ENCODE results near the gene MRC2. TPM values are rescaled to one million over a fixed set of nuclear protein-coding genes. Genes with fewer than 3 reads are reported as not detected.

MRC2 gene
- total RNA-seq, 4 donors from 2014 or later, result 10.6 to 40.5 (median 21.6) TPM

DNA sequence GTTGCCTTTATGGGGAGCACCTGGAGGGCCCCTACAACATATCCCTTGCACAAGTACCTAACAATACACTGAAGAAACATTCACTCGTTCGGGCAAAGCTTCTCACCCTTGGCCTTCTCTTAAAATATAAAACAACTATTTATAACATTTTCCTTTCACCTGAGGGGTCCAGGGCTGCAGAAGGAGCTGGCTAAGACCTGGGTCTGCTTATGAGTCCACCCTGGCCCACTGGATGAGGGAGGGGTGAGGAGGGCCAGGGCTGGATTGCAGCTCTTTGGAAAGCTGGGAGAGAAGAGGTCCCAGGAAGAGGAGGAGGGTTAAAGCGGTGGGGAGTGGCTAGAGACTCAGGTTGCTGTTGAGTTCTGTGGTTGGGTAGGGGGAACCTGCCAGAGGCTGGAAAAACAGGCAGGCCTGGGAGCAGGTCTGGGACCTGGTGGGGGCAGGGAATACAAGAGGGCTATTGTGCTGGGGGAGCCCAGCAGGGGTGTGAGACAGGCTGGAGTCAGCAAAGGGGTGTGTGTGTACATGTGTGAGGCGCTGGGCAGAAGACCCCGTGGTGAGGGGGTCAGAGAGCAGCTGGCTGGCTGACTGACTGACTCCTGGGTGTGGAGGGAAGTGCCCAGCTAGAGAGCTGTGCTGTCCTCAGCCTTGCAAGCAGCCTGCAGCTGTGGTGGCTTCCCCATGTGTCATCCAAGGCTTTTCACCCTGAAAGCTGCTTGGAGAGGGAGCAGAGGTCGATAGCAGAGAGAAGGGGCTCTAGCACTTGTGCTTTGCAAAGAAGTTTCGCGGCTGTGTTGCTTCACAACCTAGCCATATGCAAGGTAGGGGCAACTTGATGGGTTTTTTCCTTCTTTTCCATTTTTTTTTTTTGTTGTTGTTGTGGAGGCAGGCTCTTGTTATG is 10.2 kb upstream of the MRC2 start:
- TF ChIP-seq, protein P1, sequence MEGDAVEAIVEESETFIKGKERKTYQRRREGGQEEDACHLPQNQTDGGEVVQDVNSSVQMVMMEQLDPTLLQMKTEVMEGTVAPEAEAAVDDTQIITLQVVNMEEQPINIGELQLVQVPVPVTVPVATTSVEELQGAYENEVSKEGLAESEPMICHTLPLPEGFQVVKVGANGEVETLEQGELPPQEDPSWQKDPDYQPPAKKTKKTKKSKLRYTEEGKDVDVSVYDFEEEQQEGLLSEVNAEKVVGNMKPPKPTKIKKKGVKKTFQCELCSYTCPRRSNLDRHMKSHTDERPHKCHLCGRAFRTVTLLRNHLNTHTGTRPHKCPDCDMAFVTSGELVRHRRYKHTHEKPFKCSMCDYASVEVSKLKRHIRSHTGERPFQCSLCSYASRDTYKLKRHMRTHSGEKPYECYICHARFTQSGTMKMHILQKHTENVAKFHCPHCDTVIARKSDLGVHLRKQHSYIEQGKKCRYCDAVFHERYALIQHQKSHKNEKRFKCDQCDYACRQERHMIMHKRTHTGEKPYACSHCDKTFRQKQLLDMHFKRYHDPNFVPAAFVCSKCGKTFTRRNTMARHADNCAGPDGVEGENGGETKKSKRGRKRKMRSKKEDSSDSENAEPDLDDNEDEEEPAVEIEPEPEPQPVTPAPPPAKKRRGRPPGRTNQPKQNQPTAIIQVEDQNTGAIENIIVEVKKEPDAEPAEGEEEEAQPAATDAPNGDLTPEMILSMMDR (IDR thresholded peaks at IDR 0.05; ENCODE audit: low read depth), result no peak

DNA sequence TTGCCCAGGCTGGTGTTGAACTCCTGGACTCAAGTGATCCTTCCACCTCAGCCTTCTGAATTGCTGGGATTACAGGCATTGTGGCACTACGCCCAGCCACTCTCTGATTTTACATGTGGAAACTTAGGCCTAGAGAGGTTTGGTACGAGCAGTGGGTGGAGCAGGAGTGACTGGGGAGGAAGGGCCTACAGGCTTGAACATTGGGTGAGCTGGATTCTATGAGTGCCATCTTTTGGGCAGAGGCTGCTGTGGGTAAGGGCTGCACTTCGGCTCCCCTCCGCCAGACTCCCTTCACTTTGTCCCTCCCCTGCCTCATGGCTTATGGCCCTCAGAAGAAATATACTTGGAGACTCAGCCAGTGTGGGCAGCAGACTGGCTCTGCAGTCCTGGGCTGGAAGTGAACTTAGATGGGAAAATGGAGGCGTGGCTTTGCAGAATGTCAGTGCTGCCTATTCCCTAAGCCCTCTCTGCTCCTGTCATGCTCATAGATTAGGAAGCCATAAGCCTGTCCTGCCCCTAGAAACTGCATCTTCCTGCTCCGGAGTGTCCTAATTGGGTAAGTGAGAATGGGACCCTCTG is 9.5 kb upstream of the MRC2 start:
- TF ChIP-seq, protein P1 (IDR thresholded peaks at IDR 0.05; ENCODE audit: low read depth), result no peak

DNA sequence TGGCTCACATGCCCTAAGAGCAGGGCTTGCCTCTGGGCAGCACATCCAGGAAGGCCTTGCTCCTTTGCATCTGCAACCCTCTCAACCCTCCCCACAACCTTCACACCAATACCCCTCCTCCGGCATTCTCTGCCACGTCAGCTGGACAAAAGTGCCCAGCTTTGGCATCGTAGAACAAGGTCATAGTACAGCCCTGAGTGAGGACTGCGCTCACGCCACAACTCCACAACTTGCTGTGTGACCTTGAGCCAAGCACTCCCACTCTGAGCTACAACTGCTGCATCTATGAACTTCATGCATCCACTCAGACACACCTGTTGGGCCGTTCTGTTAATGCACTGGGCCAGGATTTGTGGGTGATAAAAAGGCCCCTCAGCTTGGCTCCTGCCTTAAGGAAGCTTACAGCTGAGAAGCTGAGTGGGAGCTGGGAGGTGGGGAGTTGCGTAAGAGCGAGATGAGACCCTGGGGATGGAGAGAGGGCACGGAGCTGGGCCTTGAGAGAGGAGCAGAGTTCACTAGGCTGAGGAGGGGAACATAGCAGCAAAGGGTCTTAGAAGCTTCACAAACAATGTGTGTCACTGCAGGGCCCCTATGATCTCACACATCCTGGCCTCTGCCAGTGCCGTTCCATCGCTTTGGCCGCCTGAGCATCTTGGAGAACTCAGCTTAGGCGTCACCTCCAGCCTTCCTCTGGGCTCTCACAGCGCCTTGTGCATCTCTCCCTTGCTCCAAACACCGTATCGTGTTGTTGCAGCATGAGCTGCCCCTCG is 8.6 kb upstream of the MRC2 start:
- TF ChIP-seq, protein P1 (IDR thresholded peaks at IDR 0.05; ENCODE audit: low read depth), result no peak

DNA sequence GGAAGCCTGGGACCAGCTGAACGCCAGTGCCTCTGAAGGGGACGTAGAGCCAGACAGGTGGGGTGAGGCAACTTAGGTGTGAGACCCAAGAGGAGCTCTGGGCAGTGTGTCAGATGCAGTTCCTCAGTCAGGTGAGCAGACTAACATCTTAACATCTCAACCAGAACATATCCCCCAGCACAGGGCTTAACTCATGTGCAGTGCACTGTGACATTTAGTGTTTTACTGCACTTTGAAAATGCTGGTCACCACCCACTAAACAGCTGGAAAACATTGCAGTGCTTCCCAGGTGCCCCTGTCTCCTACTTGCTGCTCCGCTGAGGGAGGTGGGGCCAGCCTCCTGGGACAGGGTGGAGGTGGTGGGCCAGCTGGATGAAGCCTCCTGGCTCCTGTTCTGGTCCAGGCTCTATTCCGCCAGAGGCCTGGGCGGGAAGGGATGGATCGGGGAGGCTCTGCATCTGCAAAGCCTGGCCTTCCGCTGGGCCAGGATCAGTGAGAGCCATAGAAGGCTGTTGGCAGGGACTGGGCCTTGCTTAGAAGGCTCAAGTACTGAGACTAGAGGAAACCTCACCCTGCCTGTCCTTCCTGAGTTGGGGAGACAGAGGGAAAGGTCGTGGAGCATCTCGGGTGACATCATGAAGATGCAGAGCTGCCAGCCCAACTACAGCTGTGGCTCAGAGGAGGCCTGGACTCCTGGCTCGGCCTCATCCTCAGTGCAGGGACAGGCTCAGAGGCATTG is 7.9 kb upstream of the MRC2 start:
- TF ChIP-seq, protein P1 (IDR thresholded peaks at IDR 0.05; ENCODE audit: low read depth), result no peak

DNA sequence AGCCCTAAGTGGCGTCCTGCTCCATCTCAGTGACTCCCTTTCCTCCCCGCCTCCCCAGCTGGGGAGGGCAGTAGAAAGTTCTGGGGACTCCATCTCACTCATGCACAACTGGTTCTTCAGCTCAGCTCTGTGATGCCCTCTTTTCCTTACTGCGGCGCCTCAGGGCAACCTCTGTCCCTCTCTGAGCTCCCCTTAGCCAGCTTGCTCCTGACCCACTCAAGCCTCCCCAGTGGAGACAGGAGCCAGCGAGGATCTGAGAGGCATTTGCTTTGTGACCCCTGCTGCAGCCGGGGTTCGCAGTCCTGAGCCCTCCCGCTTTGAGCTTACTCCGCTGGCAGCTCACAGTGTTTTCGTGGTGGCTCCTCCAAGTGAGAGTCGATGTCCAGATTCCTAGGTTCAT is 6.2 kb upstream of the MRC2 start:
- TF ChIP-seq, protein P1 (IDR thresholded peaks at IDR 0.05; ENCODE audit: low read depth), result no peak

DNA sequence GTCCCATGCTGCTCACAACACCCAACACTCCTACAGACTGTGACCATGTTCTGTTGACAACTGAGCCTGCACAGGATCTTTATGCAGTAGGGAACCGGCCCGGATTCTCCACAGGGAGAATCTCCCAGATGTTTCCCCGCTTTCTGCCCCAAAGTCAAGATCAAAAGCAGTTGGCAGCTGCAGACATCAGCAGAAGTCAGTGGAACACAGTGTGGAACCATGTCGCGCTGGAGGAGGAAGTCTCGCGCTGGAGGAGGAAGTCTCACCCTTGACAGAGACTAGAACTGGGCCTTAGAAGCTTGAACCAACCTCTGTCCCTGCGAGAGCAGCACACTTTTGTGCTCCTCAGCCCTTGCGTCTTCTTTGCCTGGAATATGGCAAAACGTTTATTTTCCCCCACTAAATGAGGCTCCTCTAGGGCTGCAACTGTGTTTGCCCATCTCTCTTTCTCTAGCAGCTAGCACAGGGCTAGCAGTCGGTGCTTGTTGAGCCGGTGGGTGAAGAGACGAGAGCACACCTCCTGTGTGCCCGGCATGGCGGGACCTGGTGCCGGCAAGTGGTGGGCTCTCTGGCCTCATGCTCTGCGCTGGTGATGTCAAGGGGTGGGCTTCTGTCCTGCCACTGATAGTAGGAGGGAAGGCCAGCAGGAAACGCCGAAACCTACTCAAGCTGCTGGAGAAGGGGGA is 2.1 kb upstream of the MRC2 start:
- TF ChIP-seq, protein P1 (IDR thresholded peaks at IDR 0.05; ENCODE audit: low read depth), result no peak
